Peyer's patch (tissue), 4 donors: ENCODE data around the gene NKAIN2.

Experiments used
- POLR2A ChIP-seq, 2 donors: fragments of 450-650 bp; IDR thresholded peaks; one replicate each; pipeline ENCODE4 v1.5.1; 2017; ENCODE audit warnings: antibody characterized with exemption in 2 of 2, mild to moderate bottlenecking in 2 of 2, moderate library complexity in 2 of 2
- TF ChIP-seq, protein P1 (sequence below), 6 experiments: fragments of 450-650 bp in 4 of 6; fragments of 200-600 bp in 2 of 6; sonication (generic) in 1 of 6; IDR thresholded peaks; one replicate each; pipeline ENCODE4 v1.5.1; 2017 to 2019; ENCODE audit warnings: antibody characterized with exemption in 6 of 6, mild to moderate bottlenecking in 3 of 6, moderate library complexity in 1 of 6

DNA sequence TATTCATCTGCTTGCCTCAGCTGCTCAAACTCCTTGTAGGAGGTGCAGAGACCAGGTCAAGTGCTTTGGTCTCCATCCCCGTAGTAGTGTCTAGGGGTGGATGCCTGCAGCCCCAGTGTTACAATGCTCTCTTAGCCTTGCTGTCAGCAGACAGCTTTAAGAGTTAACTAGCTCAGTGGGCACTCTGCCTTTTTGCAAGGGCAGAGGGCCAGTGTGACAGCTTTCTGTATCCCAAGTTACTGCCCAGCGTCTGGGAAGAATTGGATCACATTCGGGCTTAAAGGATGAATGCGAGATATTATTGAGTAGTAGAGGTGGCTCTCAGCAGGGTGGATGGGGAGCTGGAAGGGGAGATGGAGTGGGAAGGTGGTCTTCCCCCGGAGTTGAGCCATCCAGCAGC, 818.7 kb downstream of the NKAIN2 start:
- TF ChIP-seq, protein P1, sequence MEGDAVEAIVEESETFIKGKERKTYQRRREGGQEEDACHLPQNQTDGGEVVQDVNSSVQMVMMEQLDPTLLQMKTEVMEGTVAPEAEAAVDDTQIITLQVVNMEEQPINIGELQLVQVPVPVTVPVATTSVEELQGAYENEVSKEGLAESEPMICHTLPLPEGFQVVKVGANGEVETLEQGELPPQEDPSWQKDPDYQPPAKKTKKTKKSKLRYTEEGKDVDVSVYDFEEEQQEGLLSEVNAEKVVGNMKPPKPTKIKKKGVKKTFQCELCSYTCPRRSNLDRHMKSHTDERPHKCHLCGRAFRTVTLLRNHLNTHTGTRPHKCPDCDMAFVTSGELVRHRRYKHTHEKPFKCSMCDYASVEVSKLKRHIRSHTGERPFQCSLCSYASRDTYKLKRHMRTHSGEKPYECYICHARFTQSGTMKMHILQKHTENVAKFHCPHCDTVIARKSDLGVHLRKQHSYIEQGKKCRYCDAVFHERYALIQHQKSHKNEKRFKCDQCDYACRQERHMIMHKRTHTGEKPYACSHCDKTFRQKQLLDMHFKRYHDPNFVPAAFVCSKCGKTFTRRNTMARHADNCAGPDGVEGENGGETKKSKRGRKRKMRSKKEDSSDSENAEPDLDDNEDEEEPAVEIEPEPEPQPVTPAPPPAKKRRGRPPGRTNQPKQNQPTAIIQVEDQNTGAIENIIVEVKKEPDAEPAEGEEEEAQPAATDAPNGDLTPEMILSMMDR (IDR thresholded peaks at IDR 0.05): no peak
- TF ChIP-seq POLR2A (IDR thresholded peaks at IDR 0.05): no peak
